GM12872 (cell line): Measurements from ENCODE around the gene NEK10.

Source experiments
- TF ChIP-seq, protein P1 (sequence below): IDR thresholded peaks from 3 replicates; pipeline ENCODE4 v1.5.1; 2011; ENCODE audit warnings: low read depth, mild to moderate bottlenecking, low read length, moderate library complexity; ENCODE audit not compliant: insufficient read depth

NEK10 gene

DNA sequence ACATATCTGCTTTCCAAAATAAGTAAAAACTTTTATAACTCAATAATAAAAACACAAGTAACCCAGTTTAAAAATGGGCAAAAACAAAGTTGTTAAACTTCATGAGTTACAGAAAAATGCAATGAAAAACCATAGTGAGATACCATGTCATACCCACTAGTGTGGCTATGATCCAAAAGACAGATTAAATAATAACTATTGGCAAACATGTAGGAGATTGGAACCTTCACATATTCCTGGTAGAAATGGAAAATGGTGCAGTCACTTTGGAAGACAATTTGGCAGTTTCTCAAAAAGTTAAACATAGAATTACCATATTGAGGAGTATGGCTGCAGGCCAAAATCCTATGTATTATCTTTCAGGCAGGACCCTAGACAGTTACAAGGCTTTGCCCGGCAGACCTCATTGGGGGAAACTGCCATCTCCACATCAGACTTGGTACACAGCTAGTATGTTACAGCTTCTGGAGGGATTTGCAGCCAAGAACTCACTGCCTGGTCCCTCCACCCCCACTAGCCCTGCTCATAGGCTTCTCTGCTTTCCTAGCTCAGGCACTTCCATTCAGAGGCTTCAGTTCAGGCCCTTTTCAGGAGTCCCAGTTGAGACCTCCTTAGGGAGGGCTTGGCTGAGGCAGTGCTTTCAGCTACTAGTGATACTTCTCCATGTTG is 147.8 kb downstream of the NEK10 start:
- TF ChIP-seq, protein P1, sequence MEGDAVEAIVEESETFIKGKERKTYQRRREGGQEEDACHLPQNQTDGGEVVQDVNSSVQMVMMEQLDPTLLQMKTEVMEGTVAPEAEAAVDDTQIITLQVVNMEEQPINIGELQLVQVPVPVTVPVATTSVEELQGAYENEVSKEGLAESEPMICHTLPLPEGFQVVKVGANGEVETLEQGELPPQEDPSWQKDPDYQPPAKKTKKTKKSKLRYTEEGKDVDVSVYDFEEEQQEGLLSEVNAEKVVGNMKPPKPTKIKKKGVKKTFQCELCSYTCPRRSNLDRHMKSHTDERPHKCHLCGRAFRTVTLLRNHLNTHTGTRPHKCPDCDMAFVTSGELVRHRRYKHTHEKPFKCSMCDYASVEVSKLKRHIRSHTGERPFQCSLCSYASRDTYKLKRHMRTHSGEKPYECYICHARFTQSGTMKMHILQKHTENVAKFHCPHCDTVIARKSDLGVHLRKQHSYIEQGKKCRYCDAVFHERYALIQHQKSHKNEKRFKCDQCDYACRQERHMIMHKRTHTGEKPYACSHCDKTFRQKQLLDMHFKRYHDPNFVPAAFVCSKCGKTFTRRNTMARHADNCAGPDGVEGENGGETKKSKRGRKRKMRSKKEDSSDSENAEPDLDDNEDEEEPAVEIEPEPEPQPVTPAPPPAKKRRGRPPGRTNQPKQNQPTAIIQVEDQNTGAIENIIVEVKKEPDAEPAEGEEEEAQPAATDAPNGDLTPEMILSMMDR: no peak

DNA sequence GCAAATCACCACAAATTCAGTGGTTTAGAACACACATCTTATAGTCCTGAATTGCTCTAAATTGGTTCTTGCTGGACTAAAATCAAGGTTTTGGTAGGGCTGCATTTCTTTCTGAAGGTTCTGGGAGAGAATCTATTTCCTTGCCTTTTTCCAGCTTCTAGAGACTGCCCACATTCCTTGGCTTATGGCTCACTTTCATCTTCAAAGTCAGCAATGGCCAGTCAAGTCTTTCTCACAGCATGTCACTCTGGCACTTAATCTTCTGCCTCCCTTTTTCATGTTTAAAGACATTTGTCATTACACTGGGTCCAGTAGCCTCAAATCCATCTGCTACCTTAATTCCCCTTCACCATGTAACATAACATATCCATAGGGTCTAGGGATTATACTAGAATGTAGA is 149.0 kb downstream of the NEK10 start:
- TF ChIP-seq, protein P1: no peak

DNA sequence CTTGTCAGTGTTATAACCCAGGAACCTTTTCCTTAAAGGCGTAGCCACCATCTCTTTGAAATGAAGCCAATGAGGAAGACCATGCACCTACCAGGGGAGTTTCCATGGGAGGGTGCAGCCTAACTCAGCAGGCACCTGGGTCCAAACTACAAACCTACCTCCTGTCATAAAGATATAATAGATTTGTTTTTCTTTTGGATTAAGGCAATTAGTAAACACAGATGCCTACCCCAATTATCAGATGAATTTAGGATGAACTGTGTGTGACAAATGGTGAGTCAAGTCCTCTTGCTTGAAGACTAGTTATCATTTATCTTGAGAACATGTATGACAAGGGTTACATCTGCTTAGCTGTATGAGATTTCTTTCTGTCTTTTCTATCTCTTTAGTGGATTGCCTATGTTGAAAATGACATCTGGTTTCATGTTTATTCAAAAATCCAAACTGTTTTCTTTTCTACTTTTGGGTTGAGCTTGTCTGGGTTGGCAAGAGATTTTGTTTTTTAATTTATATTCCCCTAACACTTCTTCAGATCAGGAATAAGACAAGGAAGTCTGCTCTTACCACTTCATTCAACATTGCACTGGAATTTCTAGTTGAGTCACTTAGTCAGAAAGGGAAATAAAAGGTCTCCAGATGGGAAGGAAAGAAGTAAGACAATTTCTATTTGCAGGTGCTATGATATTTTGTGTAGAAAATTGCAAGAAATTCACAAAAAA is 149.9 kb downstream of the NEK10 start:
- TF ChIP-seq, protein P1: no peak

DNA sequence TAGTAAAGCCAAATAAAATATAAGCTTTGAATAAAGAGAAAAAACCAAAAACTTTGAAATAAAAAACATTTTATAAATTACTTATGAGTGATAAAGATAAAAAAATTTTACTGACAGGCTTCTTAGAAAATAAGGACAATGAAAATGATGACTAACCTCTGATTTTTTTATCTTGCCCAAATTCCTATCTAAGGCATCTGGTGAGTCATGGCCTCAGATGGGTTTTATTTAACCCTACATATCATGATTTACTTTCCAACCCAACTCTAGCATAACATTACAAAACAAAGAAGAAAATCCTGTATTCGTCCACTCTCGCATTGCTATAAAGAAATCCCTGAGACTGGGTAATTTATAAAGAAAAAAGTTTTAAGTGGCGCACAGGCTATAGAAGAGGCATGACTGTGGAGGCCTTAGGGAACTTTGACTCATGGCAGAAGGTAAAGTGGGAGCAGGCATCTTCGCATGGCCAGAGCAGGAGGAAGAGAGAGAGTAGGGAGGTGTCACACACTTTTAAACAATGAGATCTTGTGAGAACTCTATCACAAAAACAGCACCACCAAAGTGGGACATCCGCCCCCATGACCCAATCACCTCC is 152.1 kb downstream of the NEK10 start:
- TF ChIP-seq, protein P1: no peak

DNA sequence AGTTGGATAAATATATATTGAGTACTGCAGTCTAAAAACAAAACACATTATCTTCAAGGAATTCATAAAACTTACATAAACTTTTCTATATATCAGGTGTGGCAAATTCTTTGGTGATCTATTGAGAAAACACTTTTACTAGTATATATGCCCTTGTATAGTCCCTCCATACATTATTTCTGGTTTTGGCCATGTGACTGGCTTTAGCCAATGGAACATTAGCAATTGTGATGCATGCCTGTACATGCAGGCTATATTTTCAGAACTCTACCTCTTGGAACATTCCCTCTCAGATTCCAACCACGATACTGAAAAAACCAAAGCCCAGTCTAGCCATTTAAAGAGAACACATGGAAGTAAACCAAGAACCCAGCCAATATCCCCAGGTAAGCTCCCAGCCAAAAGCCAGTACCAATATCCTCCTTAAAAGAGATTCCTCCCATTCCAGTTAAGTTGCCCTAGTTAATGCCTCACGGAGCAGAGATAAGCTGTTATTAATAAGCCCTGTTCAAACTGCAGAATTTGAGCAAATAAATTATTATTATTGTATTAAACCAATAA is 152.8 kb downstream of the NEK10 start:
- TF ChIP-seq, protein P1: no peak

DNA sequence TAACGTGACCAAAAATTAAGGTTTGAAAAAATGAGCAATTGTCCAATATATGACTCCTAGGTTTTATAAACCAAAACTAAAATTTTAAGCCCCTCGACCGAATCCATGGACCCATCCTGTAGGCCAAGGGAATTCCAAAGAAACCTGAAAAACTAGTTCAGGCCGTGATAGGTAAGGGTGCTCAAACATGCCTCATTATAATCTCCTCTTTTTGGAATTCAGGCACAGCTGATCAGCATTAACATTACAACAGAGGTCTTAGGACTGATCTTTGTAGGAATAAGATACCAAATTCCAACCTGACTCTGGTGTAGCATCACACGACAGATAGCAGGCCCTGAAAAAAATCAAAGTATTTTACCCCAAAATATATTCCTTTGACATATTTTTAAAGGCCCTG is 155.7 kb downstream of the NEK10 start:
- TF ChIP-seq, protein P1: no peak

DNA sequence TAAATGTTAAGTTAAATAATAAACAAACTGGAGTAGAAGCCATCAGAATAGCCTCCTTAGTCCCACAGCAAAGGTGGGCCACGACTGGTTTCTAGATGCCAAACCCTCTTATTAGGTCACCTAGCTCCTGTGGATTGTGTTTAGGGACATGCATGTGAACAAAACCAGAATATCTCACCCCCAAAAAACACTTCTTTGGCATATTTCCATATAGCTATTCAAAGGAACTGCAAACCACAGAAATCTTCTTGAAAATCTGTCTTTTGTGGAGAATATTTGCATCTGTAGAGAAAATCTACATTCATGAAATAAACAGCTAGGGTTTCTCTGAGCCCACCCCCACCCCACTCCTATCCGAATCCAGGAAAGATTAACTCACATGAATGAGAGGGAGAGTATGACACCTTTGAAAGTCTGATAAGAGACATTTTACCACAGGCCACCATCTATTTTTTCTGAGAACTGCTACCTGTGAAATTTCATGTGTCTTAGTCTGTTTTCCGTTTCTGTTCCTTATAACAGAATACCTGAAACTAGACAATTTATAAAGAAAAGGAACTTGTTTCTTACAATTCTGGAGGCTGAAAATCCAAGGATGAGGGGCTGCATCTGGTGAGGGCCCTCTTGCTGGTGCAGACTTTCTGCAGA is 159.4 kb downstream of the NEK10 start:
- TF ChIP-seq, protein P1: no peak
